Osteoblast (primary cell): ENCODE results near the gene RETREG1. TPM values are rescaled to one million over a fixed set of nuclear protein-coding genes. Genes with fewer than 3 reads are reported as not detected.

Source experiments
- DNase-seq: peaks from one replicate; pipeline ENCODE4 v3.0.0; 2011; ENCODE audit warnings: low spot score, mixed read lengths; ENCODE audit not compliant: insufficient read length; ENCODE audit errors: missing footprints
- H2AFZ ChIP-seq: 2 replicates; pipeline ENCODE4 v1.6.0; 2011; ENCODE audit warnings: mild to moderate bottlenecking, low read length
- H3K27ac ChIP-seq: 2 replicates; pipeline ENCODE4 v1.5.1; 2011; ENCODE audit warnings: mild to moderate bottlenecking, low read depth, low read length, moderate library complexity
- H3K27me3 ChIP-seq: 2 replicates; pipeline ENCODE4 v1.6.0; 2012; ENCODE audit warnings: mild to moderate bottlenecking, control low read depth, inconsistent platforms, low read length, moderate library complexity; ENCODE audit not compliant: insufficient read depth
- H3K36me3 ChIP-seq: 2 replicates; pipeline ENCODE4 v1.5.1; 2011; ENCODE audit warnings: mild to moderate bottlenecking, low read length, control low read depth, moderate library complexity; ENCODE audit not compliant: insufficient read depth
- H3K4me1 ChIP-seq: 2 replicates; pipeline ENCODE4 v1.5.1; 2011; ENCODE audit warnings: mild to moderate bottlenecking, low read length, control low read depth, moderate library complexity; ENCODE audit not compliant: insufficient read depth
- H3K4me2 ChIP-seq: 2 replicates; pipeline ENCODE4 v1.6.0; 2011; ENCODE audit warnings: mild to moderate bottlenecking, low read length; ENCODE audit not compliant: insufficient read depth
- H3K4me3 ChIP-seq: fragments of 200-600 bp; sonication (generic); 3 replicates; pipeline ENCODE4 v1.5.1; 2012; ENCODE audit warnings: mild to moderate bottlenecking, low read length, inconsistent platforms; ENCODE audit not compliant: insufficient read depth
- H3K79me2 ChIP-seq: 2 replicates; pipeline ENCODE4 v1.6.0; 2012; ENCODE audit warnings: mild to moderate bottlenecking, low read length, control low read depth, inconsistent platforms; ENCODE audit not compliant: insufficient read depth
- H3K9me3 ChIP-seq: 2 replicates; pipeline ENCODE4 v1.5.1; 2011; ENCODE audit warnings: low read depth, low read length, control low read depth
- H4K20me1 ChIP-seq: 2 replicates; pipeline ENCODE4 v1.6.0; 2012; ENCODE audit warnings: mild to moderate bottlenecking, low read length, control low read depth; ENCODE audit not compliant: insufficient read depth
- CTCF ChIP-seq: IDR thresholded peaks from 2 replicates; pipeline ENCODE4 v1.5.1; 2011; ENCODE audit warnings: mild to moderate bottlenecking, low read depth, low read length, moderate library complexity; ENCODE audit errors: extremely low read depth
- total RNA-seq: library from RNA; depleted of rRNA; stranded (reverse); fragments of >200 nt; gene quantifications from 2 replicates; pipeline ENCODE4 v1.2.3, GENCODE V29; 2012

The RETREG1 gene
- total RNA-seq, 1 donor: 8.3 TPM

- no peaks in the 10 kb centered on the region for H3K79me2 ChIP-seq
- no peak for TF ChIP-seq CTCF
- no peak overlapping the region for H3K27ac ChIP-seq
- H3K4me1 ChIP-seq: peaks cover 17% of the 10 kb centered on the region
- H3K4me3 ChIP-seq: no peak overlapping the region
- H4K20me1 ChIP-seq: no peaks in the 10 kb centered on the region
- peaks cover 5% of the 10 kb centered on the region for H3K27me3 ChIP-seq
- no peaks in the 10 kb centered on the region for H3K36me3 ChIP-seq
- H3K4me2 ChIP-seq: no peak overlapping the region
- no peak overlapping the region for H2AFZ ChIP-seq
- DNase-seq: no peak
- no peaks in the 10 kb centered on the region for H3K9me3 ChIP-seq
Observed at GRCh38 chr5:16578474-16578883, 38.3 kb downstream of the RETREG1 start.

- H3K27ac ChIP-seq: no peak overlapping the region
- H3K36me3 ChIP-seq: no peaks in the 10 kb centered on the region
- H3K4me3 ChIP-seq: no peak overlapping the region
- no peak overlapping the region for H3K4me2 ChIP-seq
- no peak for DNase-seq
- peaks cover 5% of the 10 kb centered on the region for H3K27me3 ChIP-seq
- no peaks in the 10 kb centered on the region for H3K79me2 ChIP-seq
- no peak overlapping the region for H2AFZ ChIP-seq
- H3K4me1 ChIP-seq: peaks cover 17% of the 10 kb centered on the region
- no peaks in the 10 kb centered on the region for H4K20me1 ChIP-seq
- no peaks in the 10 kb centered on the region for H3K9me3 ChIP-seq
- TF ChIP-seq CTCF: no peak
Observed at GRCh38 chr5:16577677-16578076, 39.1 kb downstream of the RETREG1 start.

GRCh38 chr5:16574789-16575721, 41.7 kb downstream of the RETREG1 start:
- H3K4me1 ChIP-seq: peaks cover 17% of the 10 kb centered on the region
- H3K9me3 ChIP-seq: no peaks in the 10 kb centered on the region
- TF ChIP-seq CTCF: no peak
- peak overlapping the region; percentile 15 for H3K4me3 ChIP-seq
- no peaks in the 10 kb centered on the region for H3K79me2 ChIP-seq
- H3K4me2 ChIP-seq: peak overlapping the region; percentile 70
- peak overlapping the region; percentile 23 for H2AFZ ChIP-seq
- H3K36me3 ChIP-seq: no peaks in the 10 kb centered on the region
- H4K20me1 ChIP-seq: no peaks in the 10 kb centered on the region
- H3K27me3 ChIP-seq: peaks cover 5% of the 10 kb centered on the region
- H3K27ac ChIP-seq: peak overlapping the region; percentile 85
- DNase-seq: peak; percentile 79

GRCh38 chr5:16573401-16573800, 43.4 kb downstream of the RETREG1 start:
- DNase-seq: no peak
- Histone ChIP-seq H3K4me3 (no peak overlapping the region), H3K9me3 (no peaks in the 10 kb centered on the region), H3K4me1 (peaks cover 17% of the 10 kb centered on the region), H3K36me3 (no peaks in the 10 kb centered on the region), H3K27me3 (no peaks in the 10 kb centered on the region), H2AFZ (no peak overlapping the region), H4K20me1 (no peaks in the 10 kb centered on the region), H3K27ac (no peak overlapping the region), H3K4me2 (no peak overlapping the region), H3K79me2 (no peaks in the 10 kb centered on the region)
- no peak for TF ChIP-seq CTCF
